ENCODE results near the gene RASAL3. TPM values are rescaled to one million over a fixed set of nuclear protein-coding genes. Genes with fewer than 3 reads are reported as not detected.

The RASAL3 gene
- total RNA-seq, 1 donor from 2014 or later = 2.3 TPM

GRCh38 chr19:15453091-15453578 lies 11.2 kb downstream of the RASAL3 start:
- intact Hi-C loops (cut with DNase I) = loop anchor here (5.0 to 10.0 kb wide), 2 partner anchors 76 to 102 kb away; partner anchors contain the start of gene AKAP8
- DNase-seq (ENCODE audit: missing footprints) = no peak
- peak; percentile 29 for ATAC-seq

GRCh38 chr19:15452111-15453047 lies 12.0 kb downstream of the RASAL3 start:
- intact Hi-C loops (cut with DNase I) = loop anchor here (5.0 to 10.0 kb wide), 2 partner anchors 75 to 102 kb away; partner anchors contain the start of gene AKAP8
- peak; percentile 74 for ATAC-seq

GRCh38 chr19:15450528-15450890 lies 13.8 kb downstream of the RASAL3 start:
- DNase-seq (ENCODE audit: missing footprints) = no peak
- intact Hi-C loops (cut with DNase I) = loop anchor here (5.0 to 10.0 kb wide), 2 partner anchors 73 to 104 kb away; partner anchors contain the start of gene AKAP8
- ATAC-seq = no peak

More at GRCh38 chr19:15452111-15453047, 12.0 kb downstream of the RASAL3 start:
- peak; percentile 95 for DNase-seq (ENCODE audit: missing footprints)

- ATAC-seq = peak; percentile 10
- intact Hi-C loops (cut with DNase I) = loop anchor here (5.0 to 10.0 kb wide), 2 partner anchors 73 to 105 kb away; partner anchors contain the start of gene AKAP8
- DNase-seq (ENCODE audit: missing footprints) = peak; percentile 94
Measured at GRCh38 chr19:15449620-15450527, 14.5 kb downstream of the RASAL3 start, which contains the start of gene WIZ. WIZ (minus strand) TSS chr19:15449956; CDS start chr19:15448307, 1,649 bp downstream.

GRCh38 chr19:15448778-15449619 lies 15.3 kb downstream of the RASAL3 start:
- intact Hi-C loops (cut with DNase I) = no loop called here
- ATAC-seq (no peak), DNase-seq (ENCODE audit: missing footprints) (no peak)

- intact Hi-C loops (cut with DNase I) = no loop called here
- no peak for ATAC-seq
- DNase-seq (ENCODE audit: missing footprints) = no peak
Measured at GRCh38 chr19:15448044-15448777, 16.1 kb downstream of the RASAL3 start.

GRCh38 chr19:15447057-15447456 lies 17.3 kb downstream of the RASAL3 start:
- intact Hi-C loops (cut with DNase I) = no loop called here
- ATAC-seq = no peak
- no peak for DNase-seq (ENCODE audit: missing footprints)

- no peak for DNase-seq (ENCODE audit: missing footprints)
- peak; percentile 73 for ATAC-seq
- intact Hi-C loops (cut with DNase I) = no loop called here
Measured at GRCh38 chr19:15445807-15446376, 18.5 kb downstream of the RASAL3 start.

- no peak for ATAC-seq
- intact Hi-C loops (cut with DNase I) = no loop called here
Measured at GRCh38 chr19:15445227-15445605, 19.1 kb downstream of the RASAL3 start.

GRCh38 chr19:15444505-15445226 lies 19.7 kb downstream of the RASAL3 start:
- intact Hi-C loops (cut with DNase I) = no loop called here
- DNase-seq (ENCODE audit: missing footprints) (no peak), ATAC-seq (peak; percentile 23)

More at GRCh38 chr19:15445227-15445605, 19.1 kb downstream of the RASAL3 start:
- DNase-seq (ENCODE audit: missing footprints) = no peak

GRCh38 chr19:15443838-15444237 lies 20.5 kb downstream of the RASAL3 start:
- intact Hi-C loops (cut with DNase I) = no loop called here
- DNase-seq (ENCODE audit: missing footprints) = no peak
- peak; percentile 63 for ATAC-seq

GRCh38 chr19:15443325-15443724 lies 21.0 kb downstream of the RASAL3 start:
- no peak for ATAC-seq
- intact Hi-C loops (cut with DNase I) = no loop called here
- DNase-seq (ENCODE audit: missing footprints) = no peak

GRCh38 chr19:15442142-15442920 lies 22.0 kb downstream of the RASAL3 start:
- intact Hi-C loops (cut with DNase I) = no loop called here
- DNase-seq (ENCODE audit: missing footprints) (no peak), ATAC-seq (no peak)

GRCh38 chr19:15441317-15441716 lies 23.0 kb downstream of the RASAL3 start:
- intact Hi-C loops (cut with DNase I) = no loop called here
- ATAC-seq = no peak

GRCh38 chr19:15439821-15440641 lies 24.3 kb downstream of the RASAL3 start:
- ATAC-seq = no peak

More at GRCh38 chr19:15441317-15441716, 23.0 kb downstream of the RASAL3 start:
- no peak for DNase-seq (ENCODE audit: missing footprints)

More at GRCh38 chr19:15439821-15440641, 24.3 kb downstream of the RASAL3 start:
- DNase-seq (ENCODE audit: missing footprints) = no peak
- intact Hi-C loops (cut with DNase I) = no loop called here
